ENCODE measurements around the gene HTRA1.

HTRA1 gene

DNA sequence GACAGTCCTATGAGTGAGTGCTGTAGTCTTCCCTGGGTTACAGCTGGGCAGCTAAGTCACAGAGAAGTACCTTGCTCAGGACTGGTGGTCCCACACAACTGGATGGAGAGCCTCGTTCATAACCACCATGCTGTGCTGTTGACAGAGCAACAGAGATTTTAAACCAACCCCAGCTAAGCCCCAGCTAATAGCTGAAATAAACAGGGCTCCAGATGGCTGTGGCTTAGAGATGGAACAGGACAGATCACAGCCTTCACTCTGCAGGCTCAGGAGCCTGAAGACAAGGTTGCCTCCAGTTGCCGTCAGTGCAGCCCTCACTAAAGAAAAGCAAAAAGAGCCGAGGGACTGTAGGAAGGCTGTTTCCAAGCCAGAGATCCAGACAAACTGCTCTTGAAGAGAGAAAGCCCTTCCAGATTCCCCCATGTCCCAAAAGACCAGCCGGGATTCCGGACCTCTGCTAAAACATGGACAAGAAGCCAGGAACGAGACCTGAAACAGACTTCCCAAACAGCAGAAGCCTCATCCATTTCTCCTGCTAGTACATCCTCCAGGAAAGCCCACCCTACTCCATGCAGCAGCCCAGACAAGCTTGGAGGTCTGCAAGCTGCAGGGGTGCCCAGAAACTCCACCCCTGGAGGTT, 4.2 kb downstream of the HTRA1 start:
- no peak for ATAC-seq
- no peak for TF ChIP-seq CSRNP3 (CRISPR knock-in tag; IDR thresholded peaks at IDR 0.05)
- TF ChIP-seq POU6F1 (CRISPR knock-in tag; IDR thresholded peaks at IDR 0.05; ENCODE audit: borderline replicate concordance, low read depth) = no peak
- no peak for TF ChIP-seq ZFP30 (CRISPR knock-in tag; IDR thresholded peaks at IDR 0.05)
- no peak for TF ChIP-seq PPARA (CRISPR knock-in tag; IDR thresholded peaks at IDR 0.05; ENCODE audit: borderline replicate concordance)
- TF ChIP-seq ZC3H10 (CRISPR knock-in tag; IDR thresholded peaks at IDR 0.05) = no peak

DNA sequence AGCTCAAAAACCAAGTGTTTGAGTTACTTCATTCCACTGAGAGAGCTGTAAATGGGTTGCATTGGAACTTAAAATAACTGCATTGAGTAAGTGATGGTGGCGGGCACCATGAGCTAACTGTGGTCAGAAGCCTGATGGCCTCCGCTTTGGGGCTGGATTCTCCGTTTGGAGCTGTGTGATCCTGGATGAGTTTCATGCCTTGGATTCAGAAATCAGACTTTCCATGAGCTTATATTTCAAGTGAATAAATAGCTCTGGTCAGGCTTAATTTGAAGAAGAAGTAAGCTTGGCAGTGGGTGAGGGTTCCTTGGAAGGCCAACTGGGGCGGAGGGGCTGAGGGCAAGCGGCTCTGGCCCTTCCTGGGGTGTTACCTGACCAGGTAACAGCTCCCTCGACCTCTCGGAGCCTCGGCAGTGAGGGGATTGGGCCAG, 5.6 kb downstream of the HTRA1 start:
- no peak for TF ChIP-seq ZNF8 (CRISPR knock-in tag; IDR thresholded peaks at IDR 0.05)
- no peak for TF ChIP-seq RARB (CRISPR knock-in tag; IDR thresholded peaks at IDR 0.05)
- no peak for TF ChIP-seq GLIS3 (CRISPR knock-in tag; IDR thresholded peaks at IDR 0.05)
- ATAC-seq = no peak

GRCh38 chr10:122467701-122468100, 6.3 kb downstream of the HTRA1 start:
- TF ChIP-seq, protein P1, sequence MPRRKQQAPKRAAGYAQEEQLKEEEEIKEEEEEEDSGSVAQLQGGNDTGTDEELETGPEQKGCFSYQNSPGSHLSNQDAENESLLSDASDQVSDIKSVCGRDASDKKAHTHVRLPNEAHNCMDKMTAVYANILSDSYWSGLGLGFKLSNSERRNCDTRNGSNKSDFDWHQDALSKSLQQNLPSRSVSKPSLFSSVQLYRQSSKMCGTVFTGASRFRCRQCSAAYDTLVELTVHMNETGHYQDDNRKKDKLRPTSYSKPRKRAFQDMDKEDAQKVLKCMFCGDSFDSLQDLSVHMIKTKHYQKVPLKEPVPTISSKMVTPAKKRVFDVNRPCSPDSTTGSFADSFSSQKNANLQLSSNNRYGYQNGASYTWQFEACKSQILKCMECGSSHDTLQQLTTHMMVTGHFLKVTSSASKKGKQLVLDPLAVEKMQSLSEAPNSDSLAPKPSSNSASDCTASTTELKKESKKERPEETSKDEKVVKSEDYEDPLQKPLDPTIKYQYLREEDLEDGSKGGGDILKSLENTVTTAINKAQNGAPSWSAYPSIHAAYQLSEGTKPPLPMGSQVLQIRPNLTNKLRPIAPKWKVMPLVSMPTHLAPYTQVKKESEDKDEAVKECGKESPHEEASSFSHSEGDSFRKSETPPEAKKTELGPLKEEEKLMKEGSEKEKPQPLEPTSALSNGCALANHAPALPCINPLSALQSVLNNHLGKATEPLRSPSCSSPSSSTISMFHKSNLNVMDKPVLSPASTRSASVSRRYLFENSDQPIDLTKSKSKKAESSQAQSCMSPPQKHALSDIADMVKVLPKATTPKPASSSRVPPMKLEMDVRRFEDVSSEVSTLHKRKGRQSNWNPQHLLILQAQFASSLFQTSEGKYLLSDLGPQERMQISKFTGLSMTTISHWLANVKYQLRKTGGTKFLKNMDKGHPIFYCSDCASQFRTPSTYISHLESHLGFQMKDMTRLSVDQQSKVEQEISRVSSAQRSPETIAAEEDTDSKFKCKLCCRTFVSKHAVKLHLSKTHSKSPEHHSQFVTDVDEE (CRISPR knock-in tag; IDR thresholded peaks at IDR 0.05) = no peak
- TF ChIP-seq ARNTL (CRISPR knock-in tag; IDR thresholded peaks at IDR 0.05; ENCODE audit: borderline replicate concordance, low read depth) = no peak
- no peak for TF ChIP-seq ZNF70 (CRISPR knock-in tag; IDR thresholded peaks at IDR 0.05)
- TF ChIP-seq ZFP3 (CRISPR knock-in tag; IDR thresholded peaks at IDR 0.05) = no peak
- no peak for TF ChIP-seq RARB (CRISPR knock-in tag; IDR thresholded peaks at IDR 0.05)
- TF ChIP-seq ISL1 (CRISPR knock-in tag; IDR thresholded peaks at IDR 0.05) = no peak
- TF ChIP-seq POU6F1 (CRISPR knock-in tag; IDR thresholded peaks at IDR 0.05; ENCODE audit: borderline replicate concordance, low read depth) = no peak
- TF ChIP-seq ZFP30 (CRISPR knock-in tag; IDR thresholded peaks at IDR 0.05) = no peak
- no peak for TF ChIP-seq CSDC2 (CRISPR knock-in tag; IDR thresholded peaks at IDR 0.05)

GRCh38 chr10:122468307-122468925, 7.1 kb downstream of the HTRA1 start:
- TF ChIP-seq ZNF8 (CRISPR knock-in tag; IDR thresholded peaks at IDR 0.05) (no peak), ISL1 (CRISPR knock-in tag; IDR thresholded peaks at IDR 0.05) (no peak), PPARA (CRISPR knock-in tag; IDR thresholded peaks at IDR 0.05; ENCODE audit: borderline replicate concordance) (no peak), POU6F1 (CRISPR knock-in tag; IDR thresholded peaks at IDR 0.05; ENCODE audit: borderline replicate concordance, low read depth) (no peak), PATZ1 (CRISPR knock-in tag; IDR thresholded peaks at IDR 0.05; ENCODE audit: borderline replicate concordance) (no peak), ZFP30 (CRISPR knock-in tag; IDR thresholded peaks at IDR 0.05) (no peak), ZNF70 (CRISPR knock-in tag; IDR thresholded peaks at IDR 0.05) (no peak), ESRRG (CRISPR knock-in tag; IDR thresholded peaks at IDR 0.05) (no peak), RARB (CRISPR knock-in tag; IDR thresholded peaks at IDR 0.05) (no peak)
- ATAC-seq = no peak; the same call in 2 of the 3 replicates

More at GRCh38 chr10:122467701-122468100, 6.3 kb downstream of the HTRA1 start:
- ATAC-seq = no peak

Measured in SK-N-SH treated with all-trans-retinoic acid at 6 μM for 48 hours (cell line).